GM19025 (cell line): ENCODE data around the gene IGFBP3.

ENCODE experiments used
- ATAC-seq: cut with Tn5 transposase; IDR thresholded peaks from one replicate; pipeline ENCODE4 v1.9.1; 2021; ENCODE audit warnings: mild to moderate bottlenecking, low read depth, moderate library complexity; ENCODE audit not compliant: unreplicated experiment

Gene IGFBP3

GRCh38 chr7:45874408-45875131, 46.5 kb downstream of the IGFBP3 start:
- no peak for ATAC-seq

- no peak for ATAC-seq
Observed at GRCh38 chr7:45873355-45873754, 47.7 kb downstream of the IGFBP3 start.

GRCh38 chr7:45873035-45873354, 48.1 kb downstream of the IGFBP3 start, which contains the start of gene CCDC201:
Gene CCDC201 (minus strand): TSS chr7:45873082. CDS start chr7:45873007, 75 bp downstream.
- ATAC-seq = no peak

GRCh38 chr7:45872116-45873034, 48.7 kb downstream of the IGFBP3 start:
- no peak for ATAC-seq

- no peak for ATAC-seq
Observed at GRCh38 chr7:45869426-45869825, 51.6 kb downstream of the IGFBP3 start.

- no peak for ATAC-seq
Observed at GRCh38 chr7:45867471-45867870, 53.6 kb downstream of the IGFBP3 start.

- no peak for ATAC-seq
Observed at GRCh38 chr7:45865594-45866410, 55.3 kb downstream of the IGFBP3 start.

- no peak for ATAC-seq
Observed at GRCh38 chr7:45863715-45864114, 57.4 kb downstream of the IGFBP3 start.
